HepG2 (cell line): ENCODE measurements around the gene HPDL. TPM values are rescaled to one million over a fixed set of nuclear protein-coding genes. Genes with fewer than 3 reads are reported as not detected.

Experiments used
- ATAC-seq: fragments of 200-7000 bp; cut with Tn5 transposase; 3 replicates; pipeline ENCODE4 v1.9.1; 2020; ENCODE audit warnings: mild to moderate bottlenecking, moderate library complexity
- BruUV-seq: library from RNA; stranded (reverse); fragments of 400-500 nt; replicated peaks from 2 replicates; lab custom pipeline; 2021; lab: Mats Ljungman, UMichigan
- CTCF ChIA-PET: fragments of 300-600 bp; formaldehyde crosslinking; extraction: SDS; loops from one replicate; lab custom pipeline; 2021; ENCODE audit warnings: low total read pairs, inconsistent platforms, low intra/inter-chr PET ratio; lab: Yijun Ruan, JAX
- POLR2A ChIA-PET: fragments of 350-600 bp; sonication (Branson Sonifier 250); formaldehyde crosslinking; loops from one replicate; lab custom pipeline; 2020; ENCODE audit warnings: antibody characterized with exemption, inconsistent platforms; lab: Yijun Ruan, JAX
- DNase-seq: peaks from one replicate; pipeline ENCODE4 v3.0.0-alpha.2; 2015; ENCODE audit warnings: low spot score
- FAIRE-seq: peaks from 3 replicates; lab custom pipeline; 2011; peaks lifted over from hg19 to GRCh38; lab: Jason Lieb, UNC
- H2AFZ ChIP-seq: one replicate; pipeline ENCODE4 v1.6.1; 2011; ENCODE audit warnings: low read length, inconsistent platforms
- H3K27ac ChIP-seq: fragments of 300-600 bp; 3 replicates; pipeline ENCODE4 v1.8.0; 2011; ENCODE audit warnings: mixed run types, mild to moderate bottlenecking, mixed read lengths, low read length, inconsistent platforms; ENCODE audit not compliant: insufficient read depth; ENCODE audit errors: extremely low read length
- H3K27me3 ChIP-seq, 2 experiments: fragments of 200-600 bp in 1 of 2; 2 replicates in 1 of 2; 3 replicates in 1 of 2; pipeline versions ENCODE4 v1.6.0 to v1.8.0; 2011; ENCODE audit warnings: low read length in 2 of 2, mild to moderate bottlenecking in 2 of 2, moderate library complexity in 2 of 2, inconsistent platforms in 1 of 2; ENCODE audit not compliant: insufficient read depth in 2 of 2, control insufficient read depth in 1 of 2
- H3K36me3 ChIP-seq, 2 experiments: fragments of 200-600 bp in 1 of 2; replicated peaks in 1 of 2; 2 replicates in 1 of 2; 3 replicates in 1 of 2; pipeline versions ENCODE4 v1.5.1 to v1.8.0; 2011; ENCODE audit warnings: low read length in 2 of 2, inconsistent platforms in 1 of 2; ENCODE audit not compliant: insufficient read depth in 2 of 2, control insufficient read depth in 1 of 2
- H3K4me1 ChIP-seq: 2 replicates; pipeline ENCODE4 v1.5.1; 2012; ENCODE audit warnings: low read length, inconsistent platforms; ENCODE audit not compliant: insufficient read depth
- H3K4me2 ChIP-seq: 2 replicates; pipeline ENCODE4 v1.6.0; 2011; ENCODE audit warnings: low read depth, low read length, inconsistent platforms
- H3K4me3 ChIP-seq, 3 experiments: fragments of 200-600 bp in 1 of 3; sonication (generic), shearing (Covaris generic) in 1 of 3; replicated peaks in 1 of 3; 2 replicates each; pipeline ENCODE4 v1.5.1; 2011 to 2016; ENCODE audit warnings: low read length in 3 of 3, inconsistent platforms in 2 of 3, low read depth in 2 of 3, mild to moderate bottlenecking in 2 of 3, control low read depth in 1 of 3, mixed read lengths in 1 of 3; ENCODE audit not compliant: insufficient read depth in 1 of 3
- H3K79me2 ChIP-seq: one replicate; pipeline ENCODE4 v1.6.1; 2011; ENCODE audit warnings: low read length, inconsistent platforms; ENCODE audit not compliant: insufficient read depth
- H3K9ac ChIP-seq: 2 replicates; pipeline ENCODE4 v1.6.0; 2011; ENCODE audit warnings: mild to moderate bottlenecking, low read depth, low read length, inconsistent platforms; ENCODE audit not compliant: insufficient read depth
- H3K9me3 ChIP-seq: 2 replicates; pipeline ENCODE4 v1.5.1; 2012; ENCODE audit warnings: mild to moderate bottlenecking, low read length
- H4K20me1 ChIP-seq: 2 replicates; pipeline ENCODE4 v1.6.0; 2011; ENCODE audit warnings: inconsistent platforms, mild to moderate bottlenecking, low read length, moderate library complexity; ENCODE audit not compliant: insufficient read depth
- MNT ChIP-seq: fragments of 450-650 bp; IDR thresholded peaks from 2 replicates; pipeline ENCODE4 v1.6.1; 2016
- RNF2 ChIP-seq: fragments of 450-650 bp; conservative IDR thresholded peaks from 2 replicates; pipeline ENCODE4 v1.6.1; 2016; ENCODE audit warnings: low read depth
- SMAD9 ChIP-seq: sonication (generic); formaldehyde crosslinking; IDR thresholded peaks from 2 replicates; pipeline ENCODE4 v1.5.1; 2020; ENCODE audit warnings: mild to moderate bottlenecking, missing genetic modification reagents
- ZBTB40 ChIP-seq, 2 experiments: fragments of 450-650 bp in 1 of 2; sonication (generic) in 1 of 2; formaldehyde crosslinking in 1 of 2; IDR thresholded peaks; 2 replicates each; pipeline versions ENCODE4 v1.6.1 to v1.8.0; 2016 to 2022; ENCODE audit warnings: antibody characterized with exemption in 1 of 2, mild to moderate bottlenecking in 1 of 2, missing genetic modification reagents in 1 of 2
- ZEB1 ChIP-seq: IDR thresholded peaks from 2 replicates; pipeline ENCODE4 v1.6.1; 2012; ENCODE audit warnings: mild to moderate bottlenecking, low read depth, inconsistent platforms; ENCODE audit not compliant: insufficient replicate concordance
- ZNF841 ChIP-seq: sonication (generic); formaldehyde crosslinking; IDR thresholded peaks from 2 replicates; pipeline ENCODE4 v1.8.1; 2023; ENCODE audit warnings: missing genetic modification reagents, borderline replicate concordance
- ZUFSP ChIP-seq: sonication (generic); formaldehyde crosslinking; IDR thresholded peaks from 2 replicates; pipeline ENCODE4 v1.9.0; 2021; ENCODE audit warnings: missing genetic modification reagents, mild to moderate bottlenecking, borderline replicate concordance
- ZXDC ChIP-seq: sonication (generic); formaldehyde crosslinking; IDR thresholded peaks from 2 replicates; pipeline ENCODE4 v1.5.0; 2020; ENCODE audit warnings: mild to moderate bottlenecking, missing genetic modification reagents
- WGBS: methylation state at CpG from one replicate; pipeline ENCODE4 v1.1.6; 2017; ENCODE audit warnings: low lambda C conversion rate; 5-methylcytosine and 5-hydroxymethylcytosine counted together
- in situ Hi-C: cut with HindIII; loops from 2 replicates; pipeline ENCODE4 v1.10.0; 2017; ENCODE audit warnings: low pct_unique_long_range_greater_than_20kb; ENCODE audit not compliant: extremely low pct_ligation_motif_present
- intact Hi-C: fragments of 100-400 bp; cut with micrococcal nuclease; formaldehyde crosslinking; loops from one replicate; pipeline ENCODE4 v1.10.0; 2022; ENCODE audit not compliant: unreplicated experiment
- polyA plus RNA-seq, 8 experiments: library from polyadenylated mRNA; depleted of rRNA in 3 of 8; stranded (reverse) in 7 of 8; unstranded in 1 of 8; fragments of >200 nt; fragmentation: Illumina TruSeq in 4 of 8; extraction: Trizol in 4 of 8; gene quantifications; 2 replicates each; pipeline versions ENCODE4 v1.2.1 to v1.2.3, GENCODE V29; 2011 to 2016; ENCODE audit warnings: low read depth in 4 of 8, missing spikeins in 1 of 8, mixed read lengths in 1 of 8; ENCODE audit not compliant: insufficient read depth in 1 of 8
- total RNA-seq, 5 experiments: library from RNA; depleted of rRNA; stranded (reverse); fragments of >200 nt; fragmentation: Illumina TruSeq; extraction: Trizol; gene quantifications; 2 replicates each; pipeline ENCODE4 v1.2.3, GENCODE V29; 2016; ENCODE audit warnings: low read depth in 1 of 5

Gene HPDL
- total and polyA plus RNA-seq, 2 of the 13 experiments (the other 11 are each of a cell fraction or from before 2014, with no cell fraction given), result not detected

- 87% methylated on average over 10 of the region's 10 CpGs for WGBS
- BruUV-seq, result no TSS peak
- Histone ChIP-seq H4K20me1 (no peaks in the 10 kb centered on the region), H3K36me3 (no peaks in the 10 kb centered on the region), H3K79me2 (no peaks in the 10 kb centered on the region), H2AFZ (no peak overlapping the region), H3K9me3 (no peaks in the 10 kb centered on the region), H3K27ac (no peak overlapping the region), H3K4me1 (peaks cover 39% of the 10 kb centered on the region), H3K4me3 (no peak overlapping the region), H3K4me2 (peak overlapping the region; percentile 86; the same call in 1 of the 2 replicates), H3K27me3 (no peaks in the 10 kb centered on the region), H3K9ac (peak overlapping the region; percentile 81)
- in situ Hi-C loops (loop anchor here (10.0 kb wide), 1 partner anchor 470 kb away; no protein-coding TSS in a partner anchor), intact Hi-C loops (loop anchor here (10.0 kb wide), 1 partner anchor 480 kb away; no protein-coding TSS in a partner anchor)
- FAIRE-seq, result no peak
- no peak for DNase-seq
- ChIA-PET POLR2A (interaction anchor here (0.7 to 10.2 kb wide), 6 partner anchors 9 to 505 kb away, joined by 3 to 231 read pairs (median 6); partner anchors contain the start of genes HECTD3, MUTYH, PLK3 and TESK2), CTCF (interaction anchor here (0.9 to 3.0 kb wide), 3 partner anchors 287 to 293 kb away, joined by 3 to 13 read pairs (median 12); no protein-coding TSS in a partner anchor)
- no peak for ATAC-seq
- TF ChIP-seq ZEB1 (no peak), MNT (no peak), ZBTB40 (IDR thresholded peaks at IDR 0.05) (no peak), ZBTB40 (CRISPR knock-in tag; IDR thresholded peaks at IDR 0.05) (no peak), ZXDC (CRISPR knock-in tag) (no peak), ZNF841 (CRISPR knock-in tag) (no peak), ZUFSP (CRISPR knock-in tag) (no peak), SMAD9 (CRISPR knock-in tag) (no peak), RNF2 (no peak)
These were observed 21.5 kb upstream of the HPDL start for GRCh38 chr1:45305231-45305630.
